ENCODE data around the gene RAPGEF4. TPM values are rescaled to one million over a fixed set of nuclear protein-coding genes. Genes with fewer than 3 reads are reported as not detected.

Gene RAPGEF4
- total RNA-seq, 1 donor from 2014 or later: 8.7 TPM

GRCh38 chr2:172705352-172705751, 30.3 kb upstream of the RAPGEF4 start:
- no peak overlapping the region for H3K27ac Mint-ChIP-seq (ENCODE audit: unreplicated experiment)
- H3K9me3 Mint-ChIP-seq (ENCODE audit: unreplicated experiment): peaks cover 3% of the 10 kb centered on the region
- DNase-seq: no peak
- peaks cover 5% of the 10 kb centered on the region for H3K4me1 Mint-ChIP-seq (ENCODE audit: low read depth, unreplicated experiment)
- no peaks in the 10 kb centered on the region for H3K27me3 Mint-ChIP-seq (ENCODE audit: unreplicated experiment)
- H3K36me3 Mint-ChIP-seq (ENCODE audit: unreplicated experiment): no peaks in the 10 kb centered on the region
- TF ChIP-seq CTCF (IDR thresholded peaks at IDR 0.05; ENCODE audit: partially characterized antibody, unreplicated experiment): no peak
- no peak overlapping the region for H3K4me3 Mint-ChIP-seq (ENCODE audit: unreplicated experiment)

GRCh38 chr2:172708247-172708646, 27.4 kb upstream of the RAPGEF4 start:
- Mint-ChIP-seq H3K36me3 (ENCODE audit: unreplicated experiment) (no peaks in the 10 kb centered on the region), H3K4me1 (ENCODE audit: low read depth, unreplicated experiment) (peaks cover 5% of the 10 kb centered on the region), H3K27me3 (ENCODE audit: unreplicated experiment) (peaks cover 1% of the 10 kb centered on the region)

GRCh38 chr2:172709566-172710291, 25.9 kb upstream of the RAPGEF4 start:
- H3K9me3 Mint-ChIP-seq (ENCODE audit: unreplicated experiment): no peaks in the 10 kb centered on the region
- H3K27ac Mint-ChIP-seq (ENCODE audit: unreplicated experiment): no peak overlapping the region
- no peak overlapping the region for H3K4me3 Mint-ChIP-seq (ENCODE audit: unreplicated experiment)
- H3K4me1 Mint-ChIP-seq (ENCODE audit: low read depth, unreplicated experiment): peaks cover 5% of the 10 kb centered on the region
- no peak for TF ChIP-seq CTCF (IDR thresholded peaks at IDR 0.05; ENCODE audit: partially characterized antibody, unreplicated experiment)
- H3K36me3 Mint-ChIP-seq (ENCODE audit: unreplicated experiment): no peaks in the 10 kb centered on the region
- H3K27me3 Mint-ChIP-seq (ENCODE audit: unreplicated experiment): peaks cover 1% of the 10 kb centered on the region
- no peak for DNase-seq

More at GRCh38 chr2:172708247-172708646, 27.4 kb upstream of the RAPGEF4 start:
- H3K27ac Mint-ChIP-seq (ENCODE audit: unreplicated experiment): no peak overlapping the region
- no peak for TF ChIP-seq CTCF (IDR thresholded peaks at IDR 0.05; ENCODE audit: partially characterized antibody, unreplicated experiment)
- H3K4me3 Mint-ChIP-seq (ENCODE audit: unreplicated experiment): no peak overlapping the region
- no peak for DNase-seq
- no peaks in the 10 kb centered on the region for H3K9me3 Mint-ChIP-seq (ENCODE audit: unreplicated experiment)

DNA sequence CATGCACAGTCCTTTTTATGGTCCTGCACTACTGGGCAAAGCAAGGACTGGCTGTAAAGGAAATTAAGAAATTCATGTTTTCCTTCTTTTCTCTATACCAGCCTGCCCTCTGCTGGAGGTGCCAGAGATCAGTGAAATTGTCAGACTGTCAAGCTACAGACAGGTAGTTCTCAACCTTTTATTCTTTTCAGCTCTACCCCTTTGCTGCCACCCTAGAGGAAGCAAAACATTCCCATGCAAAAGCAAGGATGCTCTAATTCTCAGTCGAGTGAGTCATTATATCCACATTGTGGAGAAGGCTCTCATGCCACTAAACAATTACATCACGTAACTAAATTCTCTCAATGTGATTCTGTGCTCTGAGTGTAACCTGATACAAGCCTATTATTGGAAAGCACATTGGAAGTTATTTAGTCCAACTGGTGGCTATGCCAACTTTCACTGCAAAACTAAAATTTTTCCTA, 25.0 kb upstream of the RAPGEF4 start:
- H3K4me3 Mint-ChIP-seq (ENCODE audit: unreplicated experiment): no peak overlapping the region
- H3K27ac Mint-ChIP-seq (ENCODE audit: unreplicated experiment): no peak overlapping the region
- peaks cover 4% of the 10 kb centered on the region for H3K27me3 Mint-ChIP-seq (ENCODE audit: unreplicated experiment)
- peaks cover 5% of the 10 kb centered on the region for H3K4me1 Mint-ChIP-seq (ENCODE audit: low read depth, unreplicated experiment)
- H3K36me3 Mint-ChIP-seq (ENCODE audit: unreplicated experiment): no peaks in the 10 kb centered on the region
- peak; percentile 61 for DNase-seq
- TF ChIP-seq CTCF (IDR thresholded peaks at IDR 0.05; ENCODE audit: partially characterized antibody, unreplicated experiment): peak; percentile 63
- no peaks in the 10 kb centered on the region for H3K9me3 Mint-ChIP-seq (ENCODE audit: unreplicated experiment)

GRCh38 chr2:172711110-172711509, 24.5 kb upstream of the RAPGEF4 start:
- no peak for TF ChIP-seq CTCF (IDR thresholded peaks at IDR 0.05; ENCODE audit: partially characterized antibody, unreplicated experiment)
- DNase-seq: no peak
- Mint-ChIP-seq H3K27ac (ENCODE audit: unreplicated experiment) (no peak overlapping the region), H3K4me1 (ENCODE audit: low read depth, unreplicated experiment) (peaks cover 5% of the 10 kb centered on the region), H3K9me3 (ENCODE audit: unreplicated experiment) (no peaks in the 10 kb centered on the region), H3K36me3 (ENCODE audit: unreplicated experiment) (no peaks in the 10 kb centered on the region), H3K4me3 (ENCODE audit: unreplicated experiment) (no peak overlapping the region), H3K27me3 (ENCODE audit: unreplicated experiment) (peaks cover 4% of the 10 kb centered on the region)

Measured in glutamatergic neuron (in vitro differentiated cells).